ENCODE results near the gene KPTN. TPM values are rescaled to one million over a fixed set of nuclear protein-coding genes. Genes with fewer than 3 reads are reported as not detected.

The KPTN gene
- total RNA-seq, 2 donors from 2014 or later: 14.7 to 22.9 TPM

GRCh38 chr19:47485210-47485609, 1.2 kb upstream of the KPTN start:
- no peak for DNase-seq
- peaks cover 15% of the 10 kb centered on the region for H3K27me3 Mint-ChIP-seq (ENCODE audit: insufficient read depth)
- TF ChIP-seq, protein P1, sequence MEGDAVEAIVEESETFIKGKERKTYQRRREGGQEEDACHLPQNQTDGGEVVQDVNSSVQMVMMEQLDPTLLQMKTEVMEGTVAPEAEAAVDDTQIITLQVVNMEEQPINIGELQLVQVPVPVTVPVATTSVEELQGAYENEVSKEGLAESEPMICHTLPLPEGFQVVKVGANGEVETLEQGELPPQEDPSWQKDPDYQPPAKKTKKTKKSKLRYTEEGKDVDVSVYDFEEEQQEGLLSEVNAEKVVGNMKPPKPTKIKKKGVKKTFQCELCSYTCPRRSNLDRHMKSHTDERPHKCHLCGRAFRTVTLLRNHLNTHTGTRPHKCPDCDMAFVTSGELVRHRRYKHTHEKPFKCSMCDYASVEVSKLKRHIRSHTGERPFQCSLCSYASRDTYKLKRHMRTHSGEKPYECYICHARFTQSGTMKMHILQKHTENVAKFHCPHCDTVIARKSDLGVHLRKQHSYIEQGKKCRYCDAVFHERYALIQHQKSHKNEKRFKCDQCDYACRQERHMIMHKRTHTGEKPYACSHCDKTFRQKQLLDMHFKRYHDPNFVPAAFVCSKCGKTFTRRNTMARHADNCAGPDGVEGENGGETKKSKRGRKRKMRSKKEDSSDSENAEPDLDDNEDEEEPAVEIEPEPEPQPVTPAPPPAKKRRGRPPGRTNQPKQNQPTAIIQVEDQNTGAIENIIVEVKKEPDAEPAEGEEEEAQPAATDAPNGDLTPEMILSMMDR (conservative IDR thresholded peaks at IDR 0.05): no peak
- Histone ChIP-seq H3K4me1 (ENCODE audit: control insufficient read depth, insufficient read depth, low read length) (no peaks in the 10 kb centered on the region), H3K36me3 (ENCODE audit: control insufficient read depth, insufficient read depth, low read length) (peaks cover 21% of the 10 kb centered on the region), H3K9ac (ENCODE audit: extremely low read depth, low read length, poor library complexity, severe bottlenecking) (no peak overlapping the region), H3K27me3 (ENCODE audit: control insufficient read depth, insufficient read depth, low read length, poor library complexity, severe bottlenecking) (no peaks in the 10 kb centered on the region), H3K9me3 (ENCODE audit: control insufficient read depth, low read length) (no peaks in the 10 kb centered on the region), H3K4me3 (ENCODE audit: low read length) (no peak overlapping the region), H3K27ac (ENCODE audit: low read depth, low read length) (no peak overlapping the region)
- peaks cover 15% of the 10 kb centered on the region for H3K36me3 Mint-ChIP-seq (ENCODE audit: low read depth)
- no peaks in the 10 kb centered on the region for H3K9me3 Mint-ChIP-seq
- WGBS, 2 experiments (ENCODE audit: insufficient coverage in 1 of 2, insufficient read length in 1 of 2): 90 to 93% methylated on average over 6 of the region's 6 CpGs
- no peak overlapping the region for H3K27ac Mint-ChIP-seq
- H3K4me3 Mint-ChIP-seq: peak overlapping the region; percentile 89
- H3K4me1 Mint-ChIP-seq: peaks cover 10% of the 10 kb centered on the region

GRCh38 chr19:47483200-47483599, 819 bp downstream of the KPTN start:
- H3K4me3 Mint-ChIP-seq: peak overlapping the region; percentile 89
- no peak overlapping the region for H3K27ac ChIP-seq (ENCODE audit: low read depth, low read length)
- H3K9me3 Mint-ChIP-seq: no peaks in the 10 kb centered on the region
- peaks cover 8% of the 10 kb centered on the region for H3K36me3 ChIP-seq (ENCODE audit: control insufficient read depth, insufficient read depth, low read length)
- peak overlapping the region; percentile 96 for H3K4me3 ChIP-seq (ENCODE audit: low read length)
- DNase-seq: no peak
- 85 to 91% methylated on average over 5 to 15 of the region's 15 CpGs for WGBS, 2 experiments (ENCODE audit: insufficient coverage in 1 of 2, insufficient read length in 1 of 2)
- peaks cover 5% of the 10 kb centered on the region for H3K36me3 Mint-ChIP-seq (ENCODE audit: low read depth)
- H3K27me3 ChIP-seq (ENCODE audit: control insufficient read depth, insufficient read depth, low read length, poor library complexity, severe bottlenecking): no peaks in the 10 kb centered on the region
- no peaks in the 10 kb centered on the region for H3K4me1 ChIP-seq (ENCODE audit: control insufficient read depth, insufficient read depth, low read length)
- H3K9me3 ChIP-seq (ENCODE audit: control insufficient read depth, low read length): no peaks in the 10 kb centered on the region
- no peak overlapping the region for H3K9ac ChIP-seq (ENCODE audit: extremely low read depth, low read length, poor library complexity, severe bottlenecking)
- H3K4me1 Mint-ChIP-seq: peaks cover 10% of the 10 kb centered on the region
- H3K27me3 Mint-ChIP-seq (ENCODE audit: insufficient read depth): peaks cover 19% of the 10 kb centered on the region
- TF ChIP-seq, protein P1 (conservative IDR thresholded peaks at IDR 0.05): no peak
- H3K27ac Mint-ChIP-seq: no peak overlapping the region

DNA sequence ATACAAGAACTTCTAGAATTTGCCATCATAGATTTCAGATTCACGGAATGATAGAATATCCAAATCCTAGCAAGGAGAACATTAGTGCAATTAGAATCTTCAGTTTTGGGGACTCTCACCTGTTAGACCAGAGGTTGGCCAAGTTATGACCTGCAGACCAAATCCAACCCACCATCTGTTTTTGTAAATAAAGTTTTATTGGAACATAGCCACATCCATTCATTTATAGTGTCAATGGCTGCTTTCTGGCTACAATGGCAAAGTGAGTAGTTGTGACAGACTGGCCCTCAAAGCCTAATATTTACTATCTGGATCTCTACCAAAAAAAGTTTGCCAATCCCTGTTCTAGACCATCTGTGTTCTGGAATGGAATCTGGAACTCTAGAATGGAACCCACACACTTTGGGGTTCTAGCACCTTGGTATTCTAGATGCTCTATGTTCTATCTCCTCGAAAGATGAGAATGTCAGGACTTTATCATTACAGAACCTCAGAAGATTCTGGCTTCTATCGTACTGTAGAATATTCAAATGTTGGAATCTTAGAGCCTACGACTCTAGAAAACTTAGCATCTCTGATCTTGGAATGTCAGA, 2.5 kb downstream of the KPTN start:
- H3K4me1 Mint-ChIP-seq: peaks cover 10% of the 10 kb centered on the region
- no peak overlapping the region for H3K4me3 ChIP-seq (ENCODE audit: low read length)
- no peaks in the 10 kb centered on the region for H3K9me3 ChIP-seq (ENCODE audit: control insufficient read depth, low read length)
- TF ChIP-seq, protein P1 (conservative IDR thresholded peaks at IDR 0.05): no peak
- H3K27ac ChIP-seq (ENCODE audit: low read depth, low read length): no peak overlapping the region
- H3K27me3 ChIP-seq (ENCODE audit: control insufficient read depth, insufficient read depth, low read length, poor library complexity, severe bottlenecking): no peaks in the 10 kb centered on the region
- H3K27ac Mint-ChIP-seq: no peak overlapping the region
- H3K27me3 Mint-ChIP-seq (ENCODE audit: insufficient read depth): peaks cover 19% of the 10 kb centered on the region
- no peaks in the 10 kb centered on the region for H3K4me1 ChIP-seq (ENCODE audit: control insufficient read depth, insufficient read depth, low read length)
- no peak overlapping the region for H3K9ac ChIP-seq (ENCODE audit: extremely low read depth, low read length, poor library complexity, severe bottlenecking)
- H3K4me3 Mint-ChIP-seq: no peak overlapping the region
- H3K36me3 ChIP-seq (ENCODE audit: control insufficient read depth, insufficient read depth, low read length): peaks cover 8% of the 10 kb centered on the region
- peaks cover 5% of the 10 kb centered on the region for H3K36me3 Mint-ChIP-seq (ENCODE audit: low read depth)
- WGBS, 2 experiments (ENCODE audit: insufficient coverage in 1 of 2, insufficient read length in 1 of 2): 93 to 94% methylated on average over 4 of the region's 4 CpGs
- no peaks in the 10 kb centered on the region for H3K9me3 Mint-ChIP-seq
- DNase-seq: no peak
